ENCODE data around the gene OR51E2.

GRCh38 chr11:4636136-4636535, 61.5 kb downstream of the OR51E2 start:
- no peak for TF ChIP-seq CTCF (conservative IDR thresholded peaks at IDR 0.05 in 1 of 2, IDR thresholded peaks at IDR 0.05 in 1 of 2; ENCODE audit: extremely low read depth in 1 of 2, insufficient read depth in 1 of 2, low read depth in 1 of 2, low read length in 2 of 2)
- no peak for TF ChIP-seq EZH2 (IDR thresholded peaks at IDR 0.05; ENCODE audit: borderline replicate concordance, low read length)
